ENCODE measurements around the gene ASIC3.
A peak's percentile ranks its signal among the peaks of the same experiment; 100 is the strongest.
"Not testable (repeated sequence)": the region's sequence is repeated elsewhere in the genome, so short reads cannot be mapped to it uniquely, and the experiment has no call there.

The ASIC3 gene

GRCh38 chr7:151010037-151010306 lies 38.4 kb upstream of the ASIC3 start:
- TF ChIP-seq, protein P1, sequence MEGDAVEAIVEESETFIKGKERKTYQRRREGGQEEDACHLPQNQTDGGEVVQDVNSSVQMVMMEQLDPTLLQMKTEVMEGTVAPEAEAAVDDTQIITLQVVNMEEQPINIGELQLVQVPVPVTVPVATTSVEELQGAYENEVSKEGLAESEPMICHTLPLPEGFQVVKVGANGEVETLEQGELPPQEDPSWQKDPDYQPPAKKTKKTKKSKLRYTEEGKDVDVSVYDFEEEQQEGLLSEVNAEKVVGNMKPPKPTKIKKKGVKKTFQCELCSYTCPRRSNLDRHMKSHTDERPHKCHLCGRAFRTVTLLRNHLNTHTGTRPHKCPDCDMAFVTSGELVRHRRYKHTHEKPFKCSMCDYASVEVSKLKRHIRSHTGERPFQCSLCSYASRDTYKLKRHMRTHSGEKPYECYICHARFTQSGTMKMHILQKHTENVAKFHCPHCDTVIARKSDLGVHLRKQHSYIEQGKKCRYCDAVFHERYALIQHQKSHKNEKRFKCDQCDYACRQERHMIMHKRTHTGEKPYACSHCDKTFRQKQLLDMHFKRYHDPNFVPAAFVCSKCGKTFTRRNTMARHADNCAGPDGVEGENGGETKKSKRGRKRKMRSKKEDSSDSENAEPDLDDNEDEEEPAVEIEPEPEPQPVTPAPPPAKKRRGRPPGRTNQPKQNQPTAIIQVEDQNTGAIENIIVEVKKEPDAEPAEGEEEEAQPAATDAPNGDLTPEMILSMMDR (conservative IDR thresholded peaks at IDR 0.05; ENCODE audit: low read depth, low read length), result no peak
- peak overlapping the region; percentile 47 for H3K4me3 ChIP-seq (ENCODE audit: low read length)
- no peak for DNase-seq (ENCODE audit: low read depth)

- DNase-seq (ENCODE audit: low read depth), result no peak
- TF ChIP-seq, protein P1 (conservative IDR thresholded peaks at IDR 0.05; ENCODE audit: low read depth, low read length), result no peak
- peak overlapping the region; percentile 47 for H3K4me3 ChIP-seq (ENCODE audit: low read length)
Observed at GRCh38 chr7:151010307-151011096, 37.8 kb upstream of the ASIC3 start.

DNA sequence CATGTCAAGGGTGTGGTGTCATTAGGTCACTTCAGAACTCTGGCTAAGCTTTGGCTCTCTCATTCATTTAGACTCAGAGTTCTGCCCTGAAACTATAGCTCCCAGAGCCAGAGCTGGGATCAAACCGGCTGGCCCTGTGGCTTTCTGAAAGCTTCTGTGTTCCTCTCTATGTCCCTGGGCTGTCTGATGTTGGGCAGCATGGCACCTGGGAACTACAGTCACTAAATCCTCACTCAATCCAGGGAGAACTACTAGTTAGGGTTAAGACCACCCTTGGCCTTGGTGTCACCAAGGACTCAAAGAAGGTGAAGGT lies 37.3 kb upstream of the ASIC3 start:
- TF ChIP-seq, protein P1 (conservative IDR thresholded peaks at IDR 0.05; ENCODE audit: low read depth, low read length), result no peak
- H3K4me3 ChIP-seq (ENCODE audit: low read length), result peak overlapping the region; percentile 47
- no peak for DNase-seq (ENCODE audit: low read depth)

GRCh38 chr7:151011616-151012015 lies 36.7 kb upstream of the ASIC3 start:
- DNase-seq (ENCODE audit: low read depth); H3K4me3 ChIP-seq (ENCODE audit: low read length): not testable (repeated sequence)

GRCh38 chr7:151012031-151012692 lies 36.2 kb upstream of the ASIC3 start:
- TF ChIP-seq, protein P1 (conservative IDR thresholded peaks at IDR 0.05; ENCODE audit: low read depth, low read length), result no peak

GRCh38 chr7:151012911-151013347 lies 35.4 kb upstream of the ASIC3 start:
- H3K4me3 ChIP-seq (ENCODE audit: low read length), result peak overlapping the region; percentile 4
- TF ChIP-seq, protein P1 (conservative IDR thresholded peaks at IDR 0.05; ENCODE audit: low read depth, low read length), result peak; percentile 83
- DNase-seq (ENCODE audit: low read depth), result no peak

More at GRCh38 chr7:151012031-151012692, 36.2 kb upstream of the ASIC3 start:
- no peak for DNase-seq (ENCODE audit: low read depth)
- H3K4me3 ChIP-seq (ENCODE audit: low read length), result no peak overlapping the region

DNA sequence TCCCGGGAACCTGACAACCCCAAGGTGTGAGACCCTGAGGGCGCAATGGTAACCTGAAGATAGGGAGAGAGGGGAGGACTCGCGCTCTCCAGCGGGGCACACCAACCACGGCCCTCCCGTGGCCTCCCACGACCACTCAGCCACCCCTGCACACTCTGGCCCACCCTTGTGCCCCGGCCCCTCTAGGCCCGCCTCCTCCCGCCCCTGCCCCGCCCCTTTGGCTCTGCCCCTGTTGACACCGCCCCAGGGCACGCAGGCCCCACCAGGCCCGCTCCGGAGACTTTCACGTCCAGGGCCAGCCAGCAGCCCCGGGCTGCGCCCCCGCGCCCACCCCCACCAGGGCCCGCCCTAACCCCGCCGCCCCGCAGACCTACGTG lies 35.0 kb upstream of the ASIC3 start:
- TF ChIP-seq, protein P1 (conservative IDR thresholded peaks at IDR 0.05; ENCODE audit: low read depth, low read length), result no peak
- DNase-seq (ENCODE audit: low read depth), result no peak
- no peak overlapping the region for H3K4me3 ChIP-seq (ENCODE audit: low read length)

Measured in retinal pigment epithelial cell (primary cell).